ENCODE data around the gene TRPV4.

TRPV4 gene

DNA sequence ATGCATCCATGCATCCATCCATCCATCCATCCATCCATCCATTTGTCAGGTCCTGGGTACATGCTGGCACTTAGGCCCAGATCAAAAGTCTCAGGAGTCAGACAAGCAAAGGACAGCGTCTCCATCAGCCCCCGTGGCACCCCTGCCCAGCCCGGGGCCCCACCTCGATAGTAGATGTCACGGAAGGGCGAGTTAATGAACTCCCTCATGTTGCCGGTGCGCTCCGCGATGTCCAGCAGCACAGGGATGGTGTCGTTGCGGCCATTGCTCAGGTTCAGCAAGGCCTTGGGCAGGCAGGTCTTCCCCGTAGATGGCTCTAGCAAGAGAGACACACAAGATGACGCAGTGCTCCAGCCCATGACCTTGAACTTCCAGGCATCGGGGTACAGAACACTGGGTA lies 30.4 kb downstream of the TRPV4 start:
- TF ChIP-seq, protein P1, sequence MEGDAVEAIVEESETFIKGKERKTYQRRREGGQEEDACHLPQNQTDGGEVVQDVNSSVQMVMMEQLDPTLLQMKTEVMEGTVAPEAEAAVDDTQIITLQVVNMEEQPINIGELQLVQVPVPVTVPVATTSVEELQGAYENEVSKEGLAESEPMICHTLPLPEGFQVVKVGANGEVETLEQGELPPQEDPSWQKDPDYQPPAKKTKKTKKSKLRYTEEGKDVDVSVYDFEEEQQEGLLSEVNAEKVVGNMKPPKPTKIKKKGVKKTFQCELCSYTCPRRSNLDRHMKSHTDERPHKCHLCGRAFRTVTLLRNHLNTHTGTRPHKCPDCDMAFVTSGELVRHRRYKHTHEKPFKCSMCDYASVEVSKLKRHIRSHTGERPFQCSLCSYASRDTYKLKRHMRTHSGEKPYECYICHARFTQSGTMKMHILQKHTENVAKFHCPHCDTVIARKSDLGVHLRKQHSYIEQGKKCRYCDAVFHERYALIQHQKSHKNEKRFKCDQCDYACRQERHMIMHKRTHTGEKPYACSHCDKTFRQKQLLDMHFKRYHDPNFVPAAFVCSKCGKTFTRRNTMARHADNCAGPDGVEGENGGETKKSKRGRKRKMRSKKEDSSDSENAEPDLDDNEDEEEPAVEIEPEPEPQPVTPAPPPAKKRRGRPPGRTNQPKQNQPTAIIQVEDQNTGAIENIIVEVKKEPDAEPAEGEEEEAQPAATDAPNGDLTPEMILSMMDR (IDR thresholded peaks at IDR 0.05; ENCODE audit: low read depth, low read length): no peak
- no peak for DNase-seq (ENCODE audit: extremely low read depth, low read depth)

DNA sequence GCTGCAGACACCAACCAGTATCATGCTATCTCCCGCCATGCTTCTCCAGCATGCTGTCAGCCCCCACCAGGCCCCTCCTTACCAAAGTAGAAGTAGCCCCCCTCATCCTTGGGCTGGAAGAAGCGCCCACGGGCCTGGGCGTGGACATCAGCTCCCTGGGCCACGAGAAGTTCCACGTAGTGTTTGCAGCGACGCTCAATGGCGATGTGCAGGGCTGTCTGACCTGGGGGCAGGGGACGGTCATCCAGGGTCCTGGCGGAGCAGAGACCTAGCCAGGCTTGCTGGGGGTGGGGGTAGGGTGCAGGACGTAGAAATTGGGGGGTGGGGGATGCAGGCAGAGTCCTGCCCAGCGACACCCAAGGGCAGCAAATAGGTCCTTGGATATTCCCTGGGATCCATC lies 32.7 kb downstream of the TRPV4 start:
- DNase-seq (ENCODE audit: extremely low read depth, low read depth): no peak
- TF ChIP-seq, protein P1 (IDR thresholded peaks at IDR 0.05; ENCODE audit: low read depth, low read length): no peak

DNA sequence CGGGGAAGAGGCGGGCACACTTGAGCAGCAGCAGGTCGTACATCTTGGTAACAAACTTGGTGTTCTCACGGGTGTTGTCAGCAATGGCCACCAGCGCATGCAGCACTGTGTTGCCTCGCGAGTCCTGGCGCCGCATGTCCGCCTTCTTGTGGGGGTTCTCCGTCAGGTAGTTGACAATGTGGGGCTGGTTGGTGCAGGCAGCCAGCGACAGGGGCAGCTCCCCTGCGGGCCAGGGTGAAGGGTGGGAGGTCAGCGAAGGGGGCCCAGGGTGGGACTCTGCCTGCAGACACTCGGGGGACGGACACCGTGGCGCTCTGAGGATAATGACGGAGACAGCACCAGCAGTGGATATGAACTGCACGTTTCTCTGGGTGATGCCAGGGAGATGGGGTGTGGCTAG lies 34.5 kb downstream of the TRPV4 start:
- TF ChIP-seq, protein P1 (IDR thresholded peaks at IDR 0.05; ENCODE audit: low read depth, low read length): no peak
- no peak for DNase-seq (ENCODE audit: extremely low read depth, low read depth)

DNA sequence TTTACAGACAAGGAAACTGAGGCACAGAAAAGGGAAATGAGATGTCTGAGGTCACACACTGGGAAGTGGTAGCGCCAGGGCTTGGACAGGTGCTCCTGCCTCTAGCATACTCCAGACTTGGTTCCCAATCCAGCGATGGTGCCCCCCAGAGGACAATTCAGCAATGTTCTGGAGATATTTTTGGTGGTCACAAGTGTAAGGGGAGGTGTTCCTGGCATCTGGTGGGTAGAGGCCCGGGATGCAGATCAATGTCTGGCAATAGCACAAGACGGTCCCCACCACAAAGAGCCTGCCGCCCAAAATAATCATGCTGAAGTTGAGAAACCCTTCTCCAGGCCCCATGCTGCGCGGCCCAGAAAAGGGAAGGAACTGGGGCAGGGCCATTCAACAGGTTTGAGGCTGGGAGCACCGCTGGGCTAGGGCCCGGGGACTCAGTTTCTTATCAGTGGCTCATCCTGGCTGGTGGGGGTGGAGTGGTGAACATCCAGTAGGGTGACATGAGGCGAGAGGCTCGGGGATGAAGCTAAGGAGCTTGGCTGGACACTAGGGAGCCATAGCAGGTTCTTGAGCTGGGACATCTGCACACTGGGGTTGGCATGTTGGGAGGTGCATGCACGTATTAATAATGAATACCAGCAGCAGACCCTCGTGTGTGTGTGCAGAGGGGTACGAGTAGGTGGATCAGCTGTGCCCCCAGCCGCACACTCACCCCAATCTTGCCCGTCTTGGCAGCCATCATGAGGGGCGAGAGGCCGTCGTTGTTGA lies 35.1 kb downstream of the TRPV4 start:
- TF ChIP-seq, protein P1 (IDR thresholded peaks at IDR 0.05; ENCODE audit: low read depth, low read length): no peak
- DNase-seq (ENCODE audit: extremely low read depth, low read depth): no peak

DNA sequence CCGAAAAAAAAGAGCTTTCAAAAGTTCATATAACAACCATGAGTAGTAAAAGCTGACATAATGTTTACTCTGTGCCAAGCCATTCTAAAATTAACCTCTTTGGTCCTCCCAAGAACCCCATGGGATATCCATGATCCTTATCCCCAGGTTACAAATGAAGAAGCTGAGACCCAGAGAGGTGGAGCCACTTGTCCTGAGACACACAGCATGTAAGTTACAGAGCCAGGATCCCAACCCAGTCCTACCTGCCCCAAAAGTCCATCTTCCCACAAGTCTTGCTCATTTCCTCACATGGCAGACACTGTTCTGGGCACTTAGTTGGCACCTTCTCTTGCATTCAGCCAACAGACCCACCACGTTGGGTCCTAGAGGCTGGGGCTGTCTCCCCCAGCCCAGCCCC lies 37.1 kb downstream of the TRPV4 start:
- TF ChIP-seq, protein P1 (IDR thresholded peaks at IDR 0.05; ENCODE audit: low read depth, low read length): no peak
- no peak for DNase-seq (ENCODE audit: extremely low read depth, low read depth)

DNA sequence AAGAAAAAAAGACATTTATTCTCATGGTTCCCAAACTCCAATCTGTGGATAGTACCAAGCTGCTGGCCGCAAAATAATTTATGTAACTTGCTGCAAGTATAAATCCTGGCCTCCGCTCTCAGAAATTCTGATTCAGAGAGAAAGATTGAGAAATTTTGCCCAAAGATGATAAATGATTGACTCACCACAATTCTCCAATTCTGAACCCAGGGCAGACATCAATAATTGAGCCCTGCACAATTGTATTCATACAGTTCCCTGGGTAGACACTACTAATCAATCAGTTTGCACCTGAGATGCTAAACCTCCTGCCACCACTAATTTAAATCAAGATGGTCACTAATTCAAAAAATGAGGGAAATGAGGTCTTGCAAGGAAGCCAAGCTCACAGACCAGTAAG lies 38.2 kb downstream of the TRPV4 start:
- no peak for DNase-seq (ENCODE audit: extremely low read depth, low read depth)
- TF ChIP-seq, protein P1 (IDR thresholded peaks at IDR 0.05; ENCODE audit: low read depth, low read length): no peak

DNA sequence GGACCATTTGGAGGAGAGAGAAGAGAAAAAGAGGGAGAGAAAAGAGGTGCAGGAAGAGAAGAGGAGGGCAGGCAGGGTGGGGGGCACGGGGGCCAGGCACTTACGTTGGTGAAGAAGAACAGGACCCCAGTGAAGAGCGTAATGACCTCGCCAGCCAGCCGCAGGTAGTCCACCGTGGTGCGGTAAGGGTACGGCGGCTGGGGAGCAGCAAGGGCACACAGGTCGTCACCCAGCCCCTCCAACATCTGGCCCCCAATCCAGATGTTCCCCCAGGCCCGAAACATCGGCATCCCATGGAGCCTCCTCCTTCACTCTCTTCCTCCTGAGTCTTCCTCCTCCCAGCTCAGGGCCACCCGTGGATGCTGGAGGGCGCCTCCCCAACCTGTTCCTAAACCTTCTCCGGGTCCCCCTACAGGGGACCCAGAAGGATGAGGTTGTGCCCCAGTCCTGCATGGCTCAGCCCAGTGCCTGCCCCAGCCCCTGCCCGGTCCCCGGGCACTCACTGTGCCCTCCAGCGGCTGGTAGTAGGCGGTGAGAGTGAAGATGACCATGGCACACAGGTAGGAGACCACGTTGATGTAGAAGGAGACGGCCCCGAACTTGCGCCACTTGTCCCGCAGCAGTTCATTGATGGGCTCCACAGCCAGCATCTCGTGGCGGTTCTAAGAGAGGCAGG lies 39.2 kb downstream of the TRPV4 start:
- DNase-seq (ENCODE audit: extremely low read depth, low read depth): no peak
- TF ChIP-seq, protein P1 (IDR thresholded peaks at IDR 0.05; ENCODE audit: low read depth, low read length): no peak

Data from AG09319 (cell line).